Stimulated activated CD8-positive, alpha-beta memory T cell treated with anti-CD3 and anti-CD28 coated beads, Interleukin-4, amount 100 ng/mL, for 24 hours (primary cell): ENCODE results near the gene OR11A1.
"Not testable (repeated sequence)": the region's sequence is repeated elsewhere in the genome, so short reads cannot be mapped to it uniquely, and the experiment has no call there.

Source experiments
- DNase-seq: peaks from one replicate; pipeline ENCODE4 v3.0.0-alpha.2; 2020; ENCODE audit warnings: low read depth

The OR11A1 gene

GRCh38 chr6:29478740-29479139, 21.9 kb upstream of the OR11A1 start:
- DNase-seq: no peak

GRCh38 chr6:29477923-29478450, 21.1 kb upstream of the OR11A1 start:
- DNase-seq: no peak

- DNase-seq: no peak
Observed at GRCh38 chr6:29474996-29475395, 18.1 kb upstream of the OR11A1 start.

- no peak for DNase-seq
Observed at GRCh38 chr6:29466241-29466640, 9.4 kb upstream of the OR11A1 start.

- no peak for DNase-seq
Observed at GRCh38 chr6:29465801-29466200, 8.9 kb upstream of the OR11A1 start.

GRCh38 chr6:29465279-29465678, 8.4 kb upstream of the OR11A1 start:
- no peak for DNase-seq

GRCh38 chr6:29462022-29462421, 5.2 kb upstream of the OR11A1 start:
- DNase-seq: no peak

GRCh38 chr6:29461021-29461814, 4.3 kb upstream of the OR11A1 start:
- DNase-seq: no peak

- no peak for DNase-seq
Observed at GRCh38 chr6:29451471-29452193, 5.2 kb downstream of the OR11A1 start.

- no peak for DNase-seq
Observed at GRCh38 chr6:29447670-29448069, 9.2 kb downstream of the OR11A1 start.

GRCh38 chr6:29444031-29444430, 12.8 kb downstream of the OR11A1 start:
- not testable (repeated sequence) for DNase-seq

GRCh38 chr6:29442719-29443118, 14.2 kb downstream of the OR11A1 start:
- no peak for DNase-seq

GRCh38 chr6:29439006-29439405, 17.9 kb downstream of the OR11A1 start, which contains the start of gene OR10C1:
Gene OR10C1, plus strand, starts transcription at chr6:29439306. Its CDS starts 710 bp downstream, at chr6:29440016.
- no peak for DNase-seq

- not testable (repeated sequence) for DNase-seq
Observed at GRCh38 chr6:29436730-29437129, 20.1 kb downstream of the OR11A1 start.

GRCh38 chr6:29426654-29427053, 30.2 kb downstream of the OR11A1 start:
- no peak for DNase-seq

GRCh38 chr6:29425075-29425474, 31.8 kb downstream of the OR11A1 start:
- DNase-seq: no peak

- DNase-seq: no peak
Observed at GRCh38 chr6:29424575-29424974, 32.3 kb downstream of the OR11A1 start.

- DNase-seq: no peak
Observed at GRCh38 chr6:29424168-29424567, 32.7 kb downstream of the OR11A1 start.

GRCh38 chr6:29419516-29419915, 37.4 kb downstream of the OR11A1 start:
- DNase-seq: no peak

GRCh38 chr6:29414588-29414987, 42.3 kb downstream of the OR11A1 start, which contains the start of gene OR12D1:
Gene OR12D1, plus strand, starts transcription at chr6:29414928.
- no peak for DNase-seq

GRCh38 chr6:29403801-29404200, 53.1 kb downstream of the OR11A1 start:
- no peak for DNase-seq

GRCh38 chr6:29399525-29399924, 57.3 kb downstream of the OR11A1 start:
- no peak for DNase-seq

GRCh38 chr6:29395331-29395730, 61.5 kb downstream of the OR11A1 start, which contains the start of gene OR12D2:
Gene OR12D2, plus strand, starts transcription at chr6:29395631. Its CDS starts 1,069 bp downstream, at chr6:29396700.
- no peak for DNase-seq
